A549 (cell line): ENCODE data around the gene COA8. TPM values are rescaled to one million over a fixed set of nuclear protein-coding genes. Genes with fewer than 3 reads are reported as not detected.
A peak's percentile ranks its signal among the peaks of the same experiment; 100 is the strongest.

Source experiments
- ATAC-seq, 2 experiments: fragments of 200-7000 bp in 1 of 2; fragments of >200 bp in 1 of 2; cut with Nextera tagmentation in 1 of 2; cut with Tn5 transposase in 1 of 2; 3 replicates each; pipeline versions ENCODE4 v1.8.0 to v1.9.1; 2018 to 2020; ENCODE audit warnings: mild to moderate bottlenecking in 1 of 2, moderate library complexity in 1 of 2
- CTCF ChIA-PET: fragments of 300-600 bp; sonication (Branson Sonifier 250); formaldehyde crosslinking; extraction: SDS; loops from one replicate; lab custom pipeline; 2021; ENCODE audit warnings: antibody characterized with exemption, inconsistent platforms; lab: Yijun Ruan, JAX
- POLR2A ChIA-PET: fragments of 350-600 bp; formaldehyde crosslinking; extraction: SDS; loops from one replicate; lab custom pipeline; 2021; ENCODE audit warnings: antibody characterized with exemption, inconsistent platforms; lab: Yijun Ruan, JAX
- DNase-seq, 2 experiments: peaks; one replicate each; pipeline versions ENCODE4 v3.0.0 to v3.0.0-alpha.2; 2011 to 2016; ENCODE audit warnings: low read depth in 1 of 2, low spot score in 1 of 2
- FAIRE-seq: peaks from 2 replicates; lab custom pipeline; 2011; peaks lifted over from hg19 to GRCh38; lab: Jason Lieb, UNC
- H3K27ac ChIP-seq, 2 experiments: fragments of >200 bp; sonication (Bioruptor Twin); formaldehyde crosslinking; 3 replicates each; pipeline ENCODE4 v1.5.1; 2016 to 2017
- H3K4me1 ChIP-seq: fragments of >200 bp; sonication (Bioruptor Twin); formaldehyde crosslinking; 3 replicates; pipeline ENCODE4 v1.6.1; 2016
- H3K4me2 ChIP-seq: fragments of >200 bp; sonication (Bioruptor Twin); formaldehyde crosslinking; 3 replicates; pipeline ENCODE4 v1.6.1; 2016
- H3K4me3 ChIP-seq: fragments of >200 bp; sonication (Bioruptor Twin); formaldehyde crosslinking; 3 replicates; pipeline ENCODE4 v1.5.1; 2016
- H3K9me3 ChIP-seq: fragments of >200 bp; sonication (Bioruptor Twin); formaldehyde crosslinking; 3 replicates; pipeline ENCODE4 v1.6.1; 2016
- EP300 ChIP-seq, 2 experiments: fragments of >200 bp; sonication (Bioruptor Twin); formaldehyde crosslinking; IDR thresholded peaks; 2 replicates in 1 of 2; 3 replicates in 1 of 2; pipeline ENCODE4 v1.6.1; 2016 to 2017
- ESRRA ChIP-seq: fragments of 150-350 bp; IDR thresholded peaks from 2 replicates; pipeline ENCODE4 v1.6.1; 2014; ENCODE audit warnings: mild to moderate bottlenecking, low read length, borderline replicate concordance
- FOSL2 ChIP-seq, 2 experiments: fragments of 450-650 bp in 1 of 2; fragments of >200 bp in 1 of 2; sonication (Bioruptor Twin) in 1 of 2; formaldehyde crosslinking; IDR thresholded peaks; 2 replicates each; pipeline versions ENCODE4 v1.5.0 to v1.6.1; 2016 to 2020; ENCODE audit warnings: mild to moderate bottlenecking in 1 of 2, moderate library complexity in 1 of 2
- FOXS1 ChIP-seq: fragments of 250-450 bp; sonication (Bioruptor Pico); IDR thresholded peaks from 2 replicates; pipeline ENCODE4 v1.5.0; 2020; ENCODE audit warnings: mild to moderate bottlenecking, moderate library complexity
- HDAC2 ChIP-seq: fragments of 200-600 bp; sonication (generic); IDR thresholded peaks from 2 replicates; pipeline ENCODE4 v1.6.1; 2016
- HOXB13 ChIP-seq: fragments of 250-450 bp; sonication (Bioruptor Pico); IDR thresholded peaks from 2 replicates; pipeline ENCODE4 v1.5.0; 2020; ENCODE audit warnings: low read depth, mild to moderate bottlenecking, moderate library complexity
- JUN ChIP-seq, 2 experiments: fragments of >200 bp; sonication (Bioruptor Twin); formaldehyde crosslinking; IDR thresholded peaks; 2 replicates in 1 of 2; 3 replicates in 1 of 2; pipeline ENCODE4 v1.6.1; 2016 to 2017
- KDM1A ChIP-seq: fragments of 200-600 bp; sonication (generic); IDR thresholded peaks from 2 replicates; pipeline ENCODE4 v1.6.1; 2016; ENCODE audit warnings: low read depth, mild to moderate bottlenecking
- MAZ ChIP-seq: fragments of 150-350 bp; IDR thresholded peaks from 2 replicates; pipeline ENCODE4 v1.6.1; 2014; ENCODE audit warnings: antibody characterized with exemption, low read depth, low read length, borderline replicate concordance
- MYC ChIP-seq: IDR thresholded peaks from 2 replicates; pipeline ENCODE4 v1.6.1; 2012; ENCODE audit warnings: mild to moderate bottlenecking, inconsistent platforms, low read length, improper control_type of control experiment, borderline replicate concordance
- NPAS2 ChIP-seq: fragments of 250-450 bp; sonication (Bioruptor Pico); IDR thresholded peaks from 2 replicates; pipeline ENCODE4 v1.8.0; 2022; ENCODE audit warnings: mild to moderate bottlenecking, moderate library complexity, borderline replicate concordance
- NR3C1 ChIP-seq: fragments of >200 bp; sonication (Bioruptor Twin); formaldehyde crosslinking; IDR thresholded peaks from 3 replicates; pipeline ENCODE4 v1.6.1; 2017
- RAD21 ChIP-seq, 2 experiments: fragments of >200 bp in 1 of 2; sonication (Bioruptor Twin) in 1 of 2; formaldehyde crosslinking in 1 of 2; IDR thresholded peaks in 1 of 2; conservative IDR thresholded peaks in 1 of 2; 2 replicates in 1 of 2; 3 replicates in 1 of 2; pipeline ENCODE4 v1.6.1; 2012 to 2018; ENCODE audit warnings: inconsistent platforms in 1 of 2
- RCOR1 ChIP-seq: fragments of 150-350 bp; IDR thresholded peaks from 2 replicates; pipeline ENCODE4 v1.6.1; 2014; ENCODE audit warnings: antibody characterized with exemption, low read length, low read depth
- SMC3 ChIP-seq: fragments of >200 bp; sonication (Bioruptor Twin); formaldehyde crosslinking; IDR thresholded peaks from 3 replicates; pipeline ENCODE4 v1.6.1; 2018; ENCODE audit warnings: inconsistent platforms
- SREBF2 ChIP-seq: fragments of 450-650 bp; IDR thresholded peaks from 2 replicates; pipeline ENCODE4 v1.6.1; 2014; ENCODE audit warnings: mild to moderate bottlenecking, moderate library complexity
- TFCP2L1 ChIP-seq: fragments of 250-450 bp; sonication (Bioruptor Pico); IDR thresholded peaks from 2 replicates; pipeline ENCODE4 v1.5.0; 2021; ENCODE audit warnings: mild to moderate bottlenecking
- WGBS: methylation state at CpG from one replicate; pipeline ENCODE4 v1.1.6; 2017; ENCODE audit errors: missing lambda C conversion rate; 5-methylcytosine and 5-hydroxymethylcytosine counted together
- polyA plus RNA-seq, 4 experiments: library from polyadenylated mRNA; depleted of rRNA in 3 of 4; stranded (reverse); fragments of >200 nt; fragmentation: RNase III in 1 of 4; extraction: RNeasy Plus Mini Kit Qiagen cat#74134 plus additional on column Dnase treatment in 1 of 4; gene quantifications; 2 replicates in 3 of 4; 3 replicates in 1 of 4; pipeline ENCODE4 v1.2.3, GENCODE V29; 2011 to 2017
- TF ChIP-seq, protein P1 (sequence below): IDR thresholded peaks from 2 replicates; pipeline ENCODE4 v1.6.1; 2012
- TF ChIP-seq, protein P2 (sequence below): fragments of >200 bp; sonication (Bioruptor Twin); formaldehyde crosslinking; IDR thresholded peaks from 3 replicates; pipeline ENCODE4 v1.5.1; 2016
- TF ChIP-seq, protein P3 (sequence below): fragments of 450-650 bp; IDR thresholded peaks from 2 replicates; pipeline ENCODE4 v1.6.1; 2014; ENCODE audit warnings: antibody characterized with exemption
- TF ChIP-seq, protein P4 (sequence below): fragments of >200 bp; sonication (Bioruptor Twin); formaldehyde crosslinking; IDR thresholded peaks from 3 replicates; pipeline ENCODE4 v1.6.1; 2016
- TF ChIP-seq, protein P5 (sequence below): fragments of 200-600 bp; sonication (generic); IDR thresholded peaks from 2 replicates; pipeline ENCODE4 v1.6.1; 2016; ENCODE audit warnings: antibody characterized with exemption, mild to moderate bottlenecking, moderate library complexity
- TF ChIP-seq, protein P6 (sequence below): fragments of >200 bp; sonication (Bioruptor Twin); formaldehyde crosslinking; IDR thresholded peaks from 2 replicates; pipeline ENCODE4 v1.6.1; 2016

COA8 gene
- polyA plus RNA-seq, 2 of the 4 experiments (the other 2 are of a cell fraction), result 29.8 to 34.9 TPM

DNA sequence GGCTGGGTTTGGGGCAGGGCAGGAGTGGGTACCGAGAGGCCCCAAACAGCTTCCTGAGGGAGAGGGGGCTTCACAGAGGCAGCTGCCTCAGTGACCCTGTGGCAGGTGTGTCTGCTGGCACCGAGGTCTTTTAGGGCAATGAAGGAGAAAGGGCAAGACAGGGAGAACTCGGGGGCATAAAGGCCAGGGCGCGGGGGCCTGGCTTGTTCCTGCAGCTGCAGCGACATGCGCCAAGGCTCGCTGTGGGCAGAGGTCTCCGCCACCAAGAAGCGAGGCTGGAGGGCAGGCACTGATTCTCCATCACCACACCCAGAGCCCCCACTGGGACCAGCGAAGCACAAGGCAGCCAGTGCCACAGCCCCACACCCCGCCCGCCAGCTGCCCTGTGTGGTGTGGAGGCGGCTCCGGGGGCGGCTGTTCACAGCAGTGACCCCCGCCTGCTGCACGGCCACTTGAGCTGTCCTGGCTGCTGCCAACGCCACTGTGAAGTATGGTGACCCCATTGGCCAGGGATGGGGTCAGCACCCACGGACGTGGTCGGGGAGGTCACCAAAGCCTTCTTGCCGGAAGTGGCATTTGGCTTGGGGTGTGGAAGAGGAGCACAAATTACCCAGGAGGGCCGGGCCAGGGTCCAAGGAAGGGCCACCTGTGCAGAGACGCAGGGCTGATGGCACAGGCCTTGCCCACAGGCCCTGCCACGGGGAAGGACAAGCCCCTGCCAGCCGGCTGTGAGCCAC lies 16.7 kb upstream of the COA8 start (continued):
- TF ChIP-seq RCOR1 (no peak), TFCP2L1 (CRISPR knock-in tag) (no peak)
- TF ChIP-seq, protein P1, sequence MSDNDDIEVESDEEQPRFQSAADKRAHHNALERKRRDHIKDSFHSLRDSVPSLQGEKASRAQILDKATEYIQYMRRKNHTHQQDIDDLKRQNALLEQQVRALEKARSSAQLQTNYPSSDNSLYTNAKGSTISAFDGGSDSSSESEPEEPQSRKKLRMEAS, result no peak

DNA sequence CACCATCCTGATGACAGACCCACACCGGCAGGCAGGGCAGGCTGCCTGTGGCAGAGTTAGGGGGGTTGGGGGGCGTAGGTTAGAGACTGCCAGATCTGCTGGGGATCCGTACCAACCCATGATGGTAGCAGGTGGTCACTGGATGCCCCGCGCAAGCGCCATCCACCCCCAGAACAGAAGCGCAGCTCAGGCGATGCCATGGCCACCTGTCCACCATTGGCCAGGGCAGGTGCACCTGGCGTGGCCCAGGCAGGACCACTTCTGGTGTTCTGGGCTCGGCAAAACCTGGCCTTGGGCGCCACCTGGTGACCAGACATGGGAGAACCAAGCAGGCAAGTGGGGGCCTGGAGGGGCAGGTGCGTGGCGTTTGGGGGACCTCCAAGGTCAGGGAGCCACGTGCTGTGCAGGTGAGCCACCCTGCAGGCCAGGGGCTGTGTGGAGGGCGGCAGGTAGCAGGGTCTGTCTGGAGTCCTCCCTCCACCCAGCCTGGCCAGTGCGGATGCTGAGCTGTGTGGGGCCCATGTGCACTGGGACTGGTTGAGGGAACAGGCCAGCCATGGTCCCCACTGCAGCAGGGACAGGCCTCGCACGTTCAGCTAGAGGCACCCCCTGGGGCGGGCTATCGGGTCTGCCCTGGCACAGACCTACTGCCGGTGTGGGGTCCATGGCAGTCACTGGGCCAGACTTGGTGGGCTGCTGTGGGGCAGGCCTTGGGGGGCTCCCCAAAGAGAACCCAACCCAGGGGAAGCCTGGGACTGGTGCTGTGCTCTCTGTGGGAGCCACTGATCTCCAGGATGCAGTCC lies 15.9 kb upstream of the COA8 start:
- H3K4me2 ChIP-seq, result no peak overlapping the region
- H3K4me3 ChIP-seq, result no peak overlapping the region
- TF ChIP-seq MAZ (peak; percentile 68; the same call in 1 of the 2 replicates), RAD21 (conservative IDR thresholded peaks at IDR 0.05 in 1 of 2, IDR thresholded peaks at IDR 0.05 in 1 of 2) (peak; percentile 96 to 97), ESRRA (peak; percentile 53), SMC3 (peak; percentile 89), HDAC2 (no peak), HOXB13 (CRISPR knock-in tag) (no peak)
- TF ChIP-seq, protein P1, result peak; percentile 49; the same call in 1 of the 2 replicates
- TF ChIP-seq, protein P2, sequence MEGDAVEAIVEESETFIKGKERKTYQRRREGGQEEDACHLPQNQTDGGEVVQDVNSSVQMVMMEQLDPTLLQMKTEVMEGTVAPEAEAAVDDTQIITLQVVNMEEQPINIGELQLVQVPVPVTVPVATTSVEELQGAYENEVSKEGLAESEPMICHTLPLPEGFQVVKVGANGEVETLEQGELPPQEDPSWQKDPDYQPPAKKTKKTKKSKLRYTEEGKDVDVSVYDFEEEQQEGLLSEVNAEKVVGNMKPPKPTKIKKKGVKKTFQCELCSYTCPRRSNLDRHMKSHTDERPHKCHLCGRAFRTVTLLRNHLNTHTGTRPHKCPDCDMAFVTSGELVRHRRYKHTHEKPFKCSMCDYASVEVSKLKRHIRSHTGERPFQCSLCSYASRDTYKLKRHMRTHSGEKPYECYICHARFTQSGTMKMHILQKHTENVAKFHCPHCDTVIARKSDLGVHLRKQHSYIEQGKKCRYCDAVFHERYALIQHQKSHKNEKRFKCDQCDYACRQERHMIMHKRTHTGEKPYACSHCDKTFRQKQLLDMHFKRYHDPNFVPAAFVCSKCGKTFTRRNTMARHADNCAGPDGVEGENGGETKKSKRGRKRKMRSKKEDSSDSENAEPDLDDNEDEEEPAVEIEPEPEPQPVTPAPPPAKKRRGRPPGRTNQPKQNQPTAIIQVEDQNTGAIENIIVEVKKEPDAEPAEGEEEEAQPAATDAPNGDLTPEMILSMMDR, result peak; percentile 94
- H3K9me3 ChIP-seq, result no peaks in the 10 kb centered on the region
- peak; percentile 42 to 81 for ATAC-seq
- ChIA-PET CTCF (interaction anchor here (0.6 to 28.8 kb wide), 12 partner anchors 11 to 852 kb away, joined by 3 to 489 read pairs (median 16); partner anchors contain the start of genes BAG5, CKB, COA8 and TRMT61A), POLR2A (interaction anchor here (0.6 kb wide), 1 partner anchor 873 kb away, joined by 7 read pairs; no protein-coding TSS in a partner anchor)
- DNase-seq, result peak; percentile 62 to 83
- FAIRE-seq, result no peak
- WGBS, result 25% methylated on average over 13 of the region's 21 CpGs
- H3K27ac ChIP-seq, result no peak overlapping the region
- peaks cover 18% of the 10 kb centered on the region for H3K4me1 ChIP-seq

DNA sequence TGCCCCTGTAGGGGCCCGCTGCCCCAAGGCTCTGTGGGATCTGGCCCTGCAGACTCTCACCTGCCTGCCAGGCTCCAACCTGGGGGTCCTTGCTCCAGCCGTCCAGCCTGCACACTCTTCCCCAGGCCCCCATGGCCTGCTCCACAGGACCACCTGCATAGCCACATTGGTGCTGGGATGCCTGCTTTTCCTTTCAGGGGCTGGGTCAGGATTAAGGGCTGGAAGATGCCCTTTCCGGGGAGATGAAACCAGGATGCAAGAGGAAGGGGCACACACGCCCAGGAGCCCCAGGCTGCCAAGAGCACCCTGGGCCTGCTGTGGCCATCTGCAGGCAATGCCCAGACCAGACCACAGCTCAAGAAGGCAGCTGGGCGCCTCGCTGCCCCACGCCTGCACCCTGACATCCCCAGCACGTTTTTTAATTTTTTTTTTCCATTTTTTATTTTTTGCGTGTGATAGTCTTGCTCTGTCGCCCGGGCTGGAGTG lies 15.3 kb upstream of the COA8 start:
- Histone ChIP-seq H3K4me3 (no peak overlapping the region), H3K27ac (no peak overlapping the region), H3K4me2 (no peak overlapping the region), H3K9me3 (no peaks in the 10 kb centered on the region), H3K4me1 (peaks cover 18% of the 10 kb centered on the region)
- no peak for FAIRE-seq
- DNase-seq, result no peak
- CTCF ChIA-PET, result interaction anchor here (0.6 to 28.8 kb wide), 11 partner anchors 11 to 853 kb away, joined by 3 to 489 read pairs (median 23); partner anchors contain the start of genes BAG5, CKB, COA8 and TRMT61A
- POLR2A ChIA-PET, result no interaction called here
- ATAC-seq, result no peak
- WGBS, result 68% methylated on average over 11 of the region's 11 CpGs
- TF ChIP-seq, protein P3, sequence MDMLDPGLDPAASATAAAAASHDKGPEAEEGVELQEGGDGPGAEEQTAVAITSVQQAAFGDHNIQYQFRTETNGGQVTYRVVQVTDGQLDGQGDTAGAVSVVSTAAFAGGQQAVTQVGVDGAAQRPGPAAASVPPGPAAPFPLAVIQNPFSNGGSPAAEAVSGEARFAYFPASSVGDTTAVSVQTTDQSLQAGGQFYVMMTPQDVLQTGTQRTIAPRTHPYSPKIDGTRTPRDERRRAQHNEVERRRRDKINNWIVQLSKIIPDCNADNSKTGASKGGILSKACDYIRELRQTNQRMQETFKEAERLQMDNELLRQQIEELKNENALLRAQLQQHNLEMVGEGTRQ, result no peak
- TF ChIP-seq, protein P4, sequence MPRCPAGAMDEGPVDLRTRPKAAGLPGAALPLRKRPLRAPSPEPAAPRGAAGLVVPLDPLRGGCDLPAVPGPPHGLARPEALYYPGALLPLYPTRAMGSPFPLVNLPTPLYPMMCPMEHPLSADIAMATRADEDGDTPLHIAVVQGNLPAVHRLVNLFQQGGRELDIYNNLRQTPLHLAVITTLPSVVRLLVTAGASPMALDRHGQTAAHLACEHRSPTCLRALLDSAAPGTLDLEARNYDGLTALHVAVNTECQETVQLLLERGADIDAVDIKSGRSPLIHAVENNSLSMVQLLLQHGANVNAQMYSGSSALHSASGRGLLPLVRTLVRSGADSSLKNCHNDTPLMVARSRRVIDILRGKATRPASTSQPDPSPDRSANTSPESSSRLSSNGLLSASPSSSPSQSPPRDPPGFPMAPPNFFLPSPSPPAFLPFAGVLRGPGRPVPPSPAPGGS, result no peak
- TF ChIP-seq JUN (IDR thresholded peaks at IDR 0.05) (no peak), RCOR1 (no peak), FOXS1 (CRISPR knock-in tag) (no peak), SREBF2 (no peak), FOSL2 (IDR thresholded peaks at IDR 0.05) (no peak), FOSL2 (CRISPR knock-in tag; IDR thresholded peaks at IDR 0.05) (no peak), NPAS2 (no peak), KDM1A (no peak), NR3C1 (no peak), EP300 (IDR thresholded peaks at IDR 0.05) (no peak), MYC (no peak)
- TF ChIP-seq, protein P5, sequence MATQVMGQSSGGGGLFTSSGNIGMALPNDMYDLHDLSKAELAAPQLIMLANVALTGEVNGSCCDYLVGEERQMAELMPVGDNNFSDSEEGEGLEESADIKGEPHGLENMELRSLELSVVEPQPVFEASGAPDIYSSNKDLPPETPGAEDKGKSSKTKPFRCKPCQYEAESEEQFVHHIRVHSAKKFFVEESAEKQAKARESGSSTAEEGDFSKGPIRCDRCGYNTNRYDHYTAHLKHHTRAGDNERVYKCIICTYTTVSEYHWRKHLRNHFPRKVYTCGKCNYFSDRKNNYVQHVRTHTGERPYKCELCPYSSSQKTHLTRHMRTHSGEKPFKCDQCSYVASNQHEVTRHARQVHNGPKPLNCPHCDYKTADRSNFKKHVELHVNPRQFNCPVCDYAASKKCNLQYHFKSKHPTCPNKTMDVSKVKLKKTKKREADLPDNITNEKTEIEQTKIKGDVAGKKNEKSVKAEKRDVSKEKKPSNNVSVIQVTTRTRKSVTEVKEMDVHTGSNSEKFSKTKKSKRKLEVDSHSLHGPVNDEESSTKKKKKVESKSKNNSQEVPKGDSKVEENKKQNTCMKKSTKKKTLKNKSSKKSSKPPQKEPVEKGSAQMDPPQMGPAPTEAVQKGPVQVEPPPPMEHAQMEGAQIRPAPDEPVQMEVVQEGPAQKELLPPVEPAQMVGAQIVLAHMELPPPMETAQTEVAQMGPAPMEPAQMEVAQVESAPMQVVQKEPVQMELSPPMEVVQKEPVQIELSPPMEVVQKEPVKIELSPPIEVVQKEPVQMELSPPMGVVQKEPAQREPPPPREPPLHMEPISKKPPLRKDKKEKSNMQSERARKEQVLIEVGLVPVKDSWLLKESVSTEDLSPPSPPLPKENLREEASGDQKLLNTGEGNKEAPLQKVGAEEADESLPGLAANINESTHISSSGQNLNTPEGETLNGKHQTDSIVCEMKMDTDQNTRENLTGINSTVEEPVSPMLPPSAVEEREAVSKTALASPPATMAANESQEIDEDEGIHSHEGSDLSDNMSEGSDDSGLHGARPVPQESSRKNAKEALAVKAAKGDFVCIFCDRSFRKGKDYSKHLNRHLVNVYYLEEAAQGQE, result no peak
- TF ChIP-seq, protein P6, sequence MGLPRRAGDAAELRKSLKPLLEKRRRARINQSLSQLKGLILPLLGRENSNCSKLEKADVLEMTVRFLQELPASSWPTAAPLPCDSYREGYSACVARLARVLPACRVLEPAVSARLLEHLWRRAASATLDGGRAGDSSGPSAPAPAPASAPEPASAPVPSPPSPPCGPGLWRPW, result no peak
